Measurements from ENCODE around the gene ATAD3A.

DNA sequence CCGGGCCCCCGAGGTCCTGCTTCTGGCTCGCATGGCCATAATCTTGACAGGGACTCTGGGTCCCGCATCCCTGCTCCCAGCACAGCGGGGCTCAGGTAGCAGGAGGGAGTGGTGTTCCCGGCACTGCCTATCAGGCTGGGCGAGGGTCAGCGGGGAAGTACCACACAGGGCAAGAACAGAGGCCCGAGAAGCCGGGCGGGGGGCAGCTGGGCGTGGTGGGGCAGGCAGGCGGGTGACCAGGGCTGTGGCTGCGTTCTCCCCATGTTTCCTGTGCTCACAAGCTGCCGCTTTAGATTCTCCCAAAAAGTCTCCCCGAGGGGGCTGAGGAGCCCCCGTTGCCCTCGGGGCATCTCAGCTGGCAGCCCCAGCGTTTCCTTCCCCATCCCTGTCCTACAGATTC is 22.1 kb upstream of the ATAD3A start:
- TF ChIP-seq CTCF (conservative IDR thresholded peaks at IDR 0.05; ENCODE audit: low read depth, low read length) (no peak), EZH2 (IDR thresholded peaks at IDR 0.05; ENCODE audit: borderline replicate concordance, low read depth, low read length, poor library complexity, severe bottlenecking) (no peak)
